GM10266 (cell line): ENCODE data around the gene TRIM37.

Experiments used
- DNase-seq: peaks from one replicate; pipeline ENCODE4 v3.0.0; 2012; ENCODE audit errors: extremely low spot score
- TF ChIP-seq, protein P1 (sequence below): IDR thresholded peaks from 2 replicates; pipeline ENCODE4 v1.5.1; 2012; ENCODE audit warnings: mild to moderate bottlenecking, low read depth; ENCODE audit not compliant: control insufficient read depth, insufficient read depth; ENCODE audit errors: missing control alignments

Gene TRIM37

DNA sequence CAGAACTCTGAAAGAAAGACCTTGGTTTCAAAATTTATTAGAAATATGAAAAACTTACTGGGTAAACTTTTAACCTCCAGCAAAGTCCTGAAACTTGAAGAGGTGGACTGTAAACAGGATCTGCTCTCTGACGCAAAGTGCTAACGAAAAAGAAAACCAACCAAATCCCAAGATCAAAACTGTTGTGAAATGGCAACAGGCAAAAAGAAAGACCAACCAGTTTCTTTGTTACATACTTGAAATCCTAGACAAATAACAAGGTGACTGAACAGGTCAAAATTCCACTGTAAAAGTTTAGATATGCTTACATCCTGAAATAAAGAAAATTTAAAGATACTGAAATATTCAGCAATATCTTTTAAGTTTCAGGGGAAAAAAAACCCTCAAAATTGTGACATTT is 44.2 kb downstream of the TRIM37 start:
- TF ChIP-seq, protein P1, sequence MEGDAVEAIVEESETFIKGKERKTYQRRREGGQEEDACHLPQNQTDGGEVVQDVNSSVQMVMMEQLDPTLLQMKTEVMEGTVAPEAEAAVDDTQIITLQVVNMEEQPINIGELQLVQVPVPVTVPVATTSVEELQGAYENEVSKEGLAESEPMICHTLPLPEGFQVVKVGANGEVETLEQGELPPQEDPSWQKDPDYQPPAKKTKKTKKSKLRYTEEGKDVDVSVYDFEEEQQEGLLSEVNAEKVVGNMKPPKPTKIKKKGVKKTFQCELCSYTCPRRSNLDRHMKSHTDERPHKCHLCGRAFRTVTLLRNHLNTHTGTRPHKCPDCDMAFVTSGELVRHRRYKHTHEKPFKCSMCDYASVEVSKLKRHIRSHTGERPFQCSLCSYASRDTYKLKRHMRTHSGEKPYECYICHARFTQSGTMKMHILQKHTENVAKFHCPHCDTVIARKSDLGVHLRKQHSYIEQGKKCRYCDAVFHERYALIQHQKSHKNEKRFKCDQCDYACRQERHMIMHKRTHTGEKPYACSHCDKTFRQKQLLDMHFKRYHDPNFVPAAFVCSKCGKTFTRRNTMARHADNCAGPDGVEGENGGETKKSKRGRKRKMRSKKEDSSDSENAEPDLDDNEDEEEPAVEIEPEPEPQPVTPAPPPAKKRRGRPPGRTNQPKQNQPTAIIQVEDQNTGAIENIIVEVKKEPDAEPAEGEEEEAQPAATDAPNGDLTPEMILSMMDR: no peak
- DNase-seq: no peak

DNA sequence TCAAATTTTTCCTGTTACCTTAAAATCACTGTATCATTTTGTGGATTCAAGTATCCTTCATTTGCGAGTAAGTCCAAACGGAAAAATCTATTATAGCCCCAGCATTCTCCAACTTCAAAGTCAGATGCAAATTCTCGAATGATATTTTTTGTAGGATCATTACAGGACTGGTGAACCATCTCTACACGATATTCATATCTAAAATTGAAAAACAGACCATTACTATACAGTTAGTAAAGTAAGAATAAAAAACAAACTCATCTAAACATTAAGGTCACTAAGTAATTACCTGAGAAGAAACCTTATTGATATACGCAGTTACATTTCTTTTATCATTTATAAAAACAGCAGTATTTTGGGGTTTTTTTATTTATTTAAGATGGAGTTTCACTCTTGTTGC is 49.8 kb downstream of the TRIM37 start:
- no peak for DNase-seq
- TF ChIP-seq, protein P1: no peak

DNA sequence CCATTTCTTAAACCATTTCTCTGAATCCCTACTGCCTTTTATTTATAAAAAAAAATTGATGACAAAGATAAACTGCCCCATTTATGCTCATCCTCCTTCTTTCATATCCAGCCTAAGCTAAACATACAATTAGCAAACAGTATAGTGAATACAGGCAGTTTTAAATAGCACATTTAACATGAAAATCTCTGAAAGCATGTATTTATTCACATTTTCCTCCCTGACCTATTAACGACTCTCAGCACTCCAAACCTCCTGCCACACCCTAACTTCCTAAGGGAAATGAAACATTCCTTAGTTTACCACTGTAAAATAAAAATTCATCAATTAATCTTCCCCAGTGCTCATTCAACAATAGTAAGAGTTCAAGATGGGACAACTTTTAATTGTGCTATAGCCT is 56.9 kb downstream of the TRIM37 start:
- TF ChIP-seq, protein P1: no peak
- DNase-seq: no peak

DNA sequence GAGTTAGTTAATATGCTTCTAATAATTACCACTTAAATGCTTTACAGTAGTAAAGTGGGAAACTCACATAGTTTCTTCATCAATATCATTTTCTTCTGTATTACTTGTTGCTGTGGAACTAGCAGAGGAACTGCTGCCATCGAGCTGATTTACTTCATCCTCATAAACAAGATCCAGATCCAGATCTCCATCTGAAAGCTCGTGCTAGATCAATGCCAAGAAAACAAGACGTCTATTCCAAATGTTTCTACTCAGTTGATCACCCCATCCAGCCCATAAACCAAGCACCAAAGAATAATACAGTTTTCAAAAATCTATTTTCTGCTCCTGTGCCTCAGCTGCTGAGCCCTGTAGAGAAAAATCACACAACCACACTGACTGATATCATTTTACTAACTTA is 59.1 kb downstream of the TRIM37 start:
- TF ChIP-seq, protein P1: no peak
- DNase-seq: no peak

DNA sequence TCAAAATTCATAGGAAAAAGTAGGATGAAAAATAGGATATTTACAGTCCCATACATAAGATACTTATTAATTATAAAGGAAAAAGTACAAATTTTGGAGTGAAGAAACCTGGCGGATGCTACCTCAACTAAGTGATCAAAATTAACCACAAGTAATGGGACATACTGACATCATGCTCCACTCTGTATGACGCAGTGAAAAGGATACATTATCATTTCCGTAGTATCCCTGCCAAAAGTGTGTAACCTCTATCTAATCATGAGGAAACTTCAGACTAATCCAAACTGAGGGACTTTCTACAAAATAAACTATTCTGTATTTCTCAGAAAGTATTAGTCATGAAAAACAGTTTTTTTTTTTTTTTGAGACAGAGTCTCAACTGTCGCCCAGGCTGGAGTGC is 60.5 kb downstream of the TRIM37 start:
- TF ChIP-seq, protein P1: no peak
- no peak for DNase-seq

DNA sequence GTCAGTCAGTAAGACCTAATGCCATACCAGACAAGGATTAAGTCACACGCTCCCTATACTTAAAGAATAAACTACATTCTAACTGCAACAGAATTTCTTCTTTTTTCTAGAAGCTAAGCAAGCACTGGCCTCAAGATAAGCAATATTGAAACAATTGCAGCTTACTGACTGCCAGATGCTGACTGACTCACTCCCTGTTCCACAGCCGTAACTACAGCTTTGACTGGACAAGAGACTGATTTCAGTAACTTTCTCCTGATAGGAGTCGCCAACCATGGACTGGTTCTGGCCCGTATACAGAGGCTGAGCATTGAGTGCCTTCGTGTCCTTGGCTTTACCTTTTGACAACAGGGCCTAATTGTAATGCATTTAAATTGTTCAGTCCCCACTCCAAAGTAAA is 67.9 kb downstream of the TRIM37 start:
- TF ChIP-seq, protein P1: no peak
- no peak for DNase-seq

DNA sequence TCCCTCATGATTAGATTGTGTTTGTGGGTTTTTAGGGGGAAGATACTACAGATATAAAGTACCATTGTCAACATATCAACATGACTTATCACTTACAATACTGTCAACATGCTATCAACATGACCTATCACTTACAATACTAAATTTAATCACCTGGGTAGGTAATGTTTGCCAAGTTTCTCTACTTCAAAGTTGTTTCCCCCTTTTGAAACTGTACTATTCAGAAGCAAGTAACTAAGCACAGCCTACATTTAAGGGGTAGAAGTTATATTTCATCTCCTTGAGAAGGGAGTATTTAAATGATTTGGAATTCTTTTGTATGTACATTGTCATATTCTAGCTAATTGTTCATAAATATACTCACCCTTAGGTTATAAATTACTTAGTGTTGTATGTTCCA is 68.7 kb downstream of the TRIM37 start:
- TF ChIP-seq, protein P1: no peak
- no peak for DNase-seq
